HG03457 (cell line): ENCODE data around the gene SPG7.

Experiments
- ATAC-seq: cut with Tn5 transposase; IDR thresholded peaks from one replicate; pipeline ENCODE4 v1.9.1; 2021; ENCODE audit warnings: moderate number of reproducible peaks; ENCODE audit not compliant: unreplicated experiment

SPG7 gene

GRCh38 chr16:89484923-89485679 lies 23.1 kb upstream of the SPG7 start:
- ATAC-seq = no peak

GRCh38 chr16:89485701-89486246 lies 22.4 kb upstream of the SPG7 start:
- no peak for ATAC-seq

GRCh38 chr16:89489040-89489897 lies 18.9 kb upstream of the SPG7 start:
- no peak for ATAC-seq

DNA sequence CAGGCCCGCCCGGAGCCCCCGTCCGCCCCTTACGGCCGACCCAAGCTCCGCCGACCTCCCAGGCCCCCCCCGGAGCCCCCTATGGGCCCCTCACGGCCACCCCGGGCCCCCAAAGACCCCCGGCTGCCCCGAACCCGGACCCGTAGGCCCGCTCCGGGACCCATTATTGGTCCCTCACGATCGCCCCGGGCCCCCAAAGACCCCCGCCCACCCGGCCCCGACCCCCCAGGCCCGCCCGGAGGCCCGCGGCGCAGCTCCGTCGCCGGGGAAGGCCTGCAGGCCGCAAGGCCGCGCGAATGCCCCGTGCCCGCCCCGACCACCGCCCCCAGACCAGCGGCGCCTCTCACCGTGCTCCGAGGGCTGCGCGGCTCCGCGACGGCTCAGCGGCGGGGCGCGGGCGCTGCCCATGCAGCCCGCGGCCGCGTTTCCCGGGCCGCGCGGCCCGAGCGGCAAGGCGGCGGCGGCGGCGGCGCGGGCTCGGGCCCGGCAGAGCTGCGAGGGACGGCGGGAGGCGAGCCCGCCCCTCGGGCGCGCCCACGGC lies 18.2 kb upstream of the SPG7 start:
- no peak for ATAC-seq

DNA sequence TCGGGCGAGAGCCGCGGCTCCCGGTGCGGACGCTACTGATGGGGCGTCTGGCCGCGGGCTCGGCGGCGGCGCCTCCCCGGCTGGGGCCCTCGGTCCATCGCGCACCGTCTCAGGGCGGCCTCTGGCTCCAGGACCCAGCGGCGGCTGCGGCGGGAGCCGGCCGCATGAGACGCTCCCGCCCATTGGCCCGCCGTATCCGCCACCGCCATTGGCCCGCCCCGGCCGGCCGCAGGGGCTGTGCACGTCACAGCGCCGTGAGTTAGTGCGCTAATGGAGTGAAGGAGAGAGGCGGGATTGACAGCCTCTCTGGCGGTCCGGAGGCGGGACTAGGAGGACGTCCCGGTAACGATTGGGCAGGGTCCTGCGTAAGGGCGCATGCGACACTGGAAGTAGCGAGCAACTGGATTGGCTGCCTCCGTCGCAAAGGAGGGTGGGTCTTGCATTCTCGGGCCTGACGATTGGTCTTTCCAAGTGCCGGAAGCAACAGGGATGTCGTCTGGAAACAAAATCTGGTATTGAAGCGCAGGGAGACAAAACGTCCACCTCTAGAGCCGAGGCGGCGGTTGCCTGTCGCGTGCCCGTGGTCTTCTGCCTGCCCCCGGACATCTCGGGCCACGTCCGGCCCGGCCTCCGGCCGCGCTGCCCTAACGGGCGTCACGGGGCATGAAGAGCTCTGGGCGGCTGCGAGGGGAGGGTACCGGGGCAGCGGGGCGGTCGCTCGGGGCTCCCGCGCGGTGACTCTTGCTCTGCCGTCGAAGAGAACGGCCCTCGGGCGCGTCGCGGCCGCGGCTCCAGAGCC lies 17.6 kb upstream of the SPG7 start, which contains the start of gene ANKRD11:
TSS of gene ANKRD11 (minus strand) at position 123 of the 799 bp plus-strand sequence. CDS start 173,542 bp downstream, outside the sequence.
- peak; percentile 78 for ATAC-seq

GRCh38 chr16:89491238-89491869 lies 16.8 kb upstream of the SPG7 start:
- ATAC-seq = no peak

DNA sequence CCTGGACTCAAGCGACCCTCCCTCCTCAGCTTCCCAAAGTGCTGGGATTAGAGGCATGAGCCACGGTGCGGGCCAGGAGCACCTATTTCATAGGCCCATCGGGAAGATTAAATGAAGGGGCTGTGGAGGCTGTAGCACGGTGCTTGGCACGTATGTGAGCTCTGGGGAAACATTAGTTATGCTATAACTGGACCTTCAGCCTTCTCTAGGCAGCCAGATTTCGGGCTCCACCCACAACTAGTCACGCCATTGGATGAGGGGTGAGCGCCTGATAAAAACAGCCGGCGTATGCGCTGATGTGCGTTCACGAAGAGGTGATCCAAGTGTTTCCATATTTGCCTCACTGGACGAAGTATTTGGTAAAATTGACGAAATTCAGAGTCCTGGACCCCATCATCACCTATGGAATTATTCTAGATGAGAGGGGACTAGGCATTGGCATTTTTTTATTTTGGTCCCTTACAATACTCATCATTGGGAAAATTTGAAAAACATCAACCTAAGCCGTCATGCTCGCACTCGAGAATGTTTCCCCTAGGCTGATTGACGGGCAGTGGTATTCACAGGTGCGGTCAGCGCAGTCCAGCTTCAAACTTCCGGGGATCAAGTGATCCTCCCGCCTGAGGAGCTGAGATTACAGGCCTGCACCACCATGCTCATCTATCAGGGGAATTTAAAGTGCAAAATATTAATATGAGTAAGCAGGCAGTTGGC lies 16.1 kb upstream of the SPG7 start:
- ATAC-seq = no peak

DNA sequence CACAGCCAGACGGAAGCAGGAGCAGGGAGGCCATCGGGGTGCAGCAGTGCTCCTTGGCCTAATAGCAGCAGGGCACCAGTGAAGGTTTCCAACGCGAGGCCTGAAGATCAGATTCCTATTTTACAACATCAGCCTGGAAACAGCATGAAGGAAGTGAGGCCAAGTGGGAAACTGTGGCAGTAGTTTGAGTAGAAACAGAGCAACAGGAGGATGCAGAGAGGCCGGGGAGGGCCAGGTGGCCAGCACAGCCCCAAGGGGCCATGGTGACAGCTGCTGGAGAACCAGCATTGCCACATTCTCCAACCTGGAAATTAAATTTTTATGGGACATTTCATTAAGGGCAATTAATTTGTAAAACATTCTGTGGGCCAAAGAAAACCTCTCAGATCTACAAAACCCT lies 14.4 kb upstream of the SPG7 start:
- no peak for ATAC-seq

GRCh38 chr16:89495121-89495520 lies 13.1 kb upstream of the SPG7 start:
- no peak for ATAC-seq

GRCh38 chr16:89498839-89499238 lies 9.4 kb upstream of the SPG7 start:
- no peak for ATAC-seq

DNA sequence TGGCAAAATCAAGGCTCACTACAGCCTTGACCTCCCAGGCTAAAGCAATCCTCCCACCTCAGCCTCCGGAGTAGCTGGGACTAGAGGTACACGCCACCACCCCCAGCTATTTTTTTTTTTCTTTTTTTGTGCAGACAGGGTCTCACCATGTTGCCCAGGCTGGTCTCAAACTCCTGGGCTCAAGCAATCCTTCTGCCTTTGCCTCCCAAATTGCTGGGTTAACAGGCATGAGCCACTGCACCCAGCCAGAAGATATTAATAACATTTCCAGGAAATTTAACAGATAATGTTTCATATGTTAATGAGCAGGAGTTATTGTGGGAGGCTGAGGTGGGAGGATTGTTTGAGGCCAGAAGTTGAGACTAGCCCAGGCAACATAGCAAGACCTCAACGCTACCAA lies 8.4 kb upstream of the SPG7 start:
- no peak for ATAC-seq

DNA sequence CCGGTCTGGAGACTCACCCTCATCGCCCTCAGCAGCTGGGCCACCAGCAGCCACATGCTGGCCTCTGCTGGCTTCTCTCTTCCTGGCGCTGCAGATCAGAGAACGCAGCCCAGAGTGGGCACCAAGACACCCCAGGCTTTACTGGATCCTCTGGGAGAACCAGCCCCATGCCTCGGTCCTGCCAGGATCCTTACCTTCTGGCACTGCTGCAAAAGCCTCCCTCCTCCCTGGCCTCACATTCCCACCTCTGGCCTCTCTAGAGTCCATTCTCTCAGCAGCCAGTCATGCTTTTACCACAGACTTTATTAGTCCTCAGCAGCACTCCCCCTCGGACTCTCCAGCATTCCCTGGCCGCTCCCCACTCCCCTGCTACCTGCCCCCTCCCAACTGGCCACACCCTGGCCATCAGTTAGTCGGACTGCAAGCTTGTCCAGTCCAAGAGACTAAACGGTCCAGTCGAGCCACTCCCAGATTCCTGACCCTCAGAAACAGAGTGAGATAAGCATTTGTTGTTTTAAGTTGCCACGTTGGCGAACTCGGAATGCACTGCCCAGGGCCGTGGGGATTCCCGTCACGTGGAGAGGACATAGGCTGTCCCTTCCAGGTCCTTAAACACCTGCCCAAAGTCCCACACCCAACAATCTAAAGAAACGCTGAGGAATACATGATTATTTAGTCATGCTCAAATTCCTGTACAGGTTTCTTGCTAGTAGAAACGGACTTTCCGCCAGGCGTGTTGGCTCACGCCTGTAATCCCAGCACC lies 5.9 kb upstream of the SPG7 start:
- no peak for ATAC-seq

- ATAC-seq = no peak
These were observed 4.1 kb upstream of the SPG7 start for GRCh38 chr16:89504091-89504490.

DNA sequence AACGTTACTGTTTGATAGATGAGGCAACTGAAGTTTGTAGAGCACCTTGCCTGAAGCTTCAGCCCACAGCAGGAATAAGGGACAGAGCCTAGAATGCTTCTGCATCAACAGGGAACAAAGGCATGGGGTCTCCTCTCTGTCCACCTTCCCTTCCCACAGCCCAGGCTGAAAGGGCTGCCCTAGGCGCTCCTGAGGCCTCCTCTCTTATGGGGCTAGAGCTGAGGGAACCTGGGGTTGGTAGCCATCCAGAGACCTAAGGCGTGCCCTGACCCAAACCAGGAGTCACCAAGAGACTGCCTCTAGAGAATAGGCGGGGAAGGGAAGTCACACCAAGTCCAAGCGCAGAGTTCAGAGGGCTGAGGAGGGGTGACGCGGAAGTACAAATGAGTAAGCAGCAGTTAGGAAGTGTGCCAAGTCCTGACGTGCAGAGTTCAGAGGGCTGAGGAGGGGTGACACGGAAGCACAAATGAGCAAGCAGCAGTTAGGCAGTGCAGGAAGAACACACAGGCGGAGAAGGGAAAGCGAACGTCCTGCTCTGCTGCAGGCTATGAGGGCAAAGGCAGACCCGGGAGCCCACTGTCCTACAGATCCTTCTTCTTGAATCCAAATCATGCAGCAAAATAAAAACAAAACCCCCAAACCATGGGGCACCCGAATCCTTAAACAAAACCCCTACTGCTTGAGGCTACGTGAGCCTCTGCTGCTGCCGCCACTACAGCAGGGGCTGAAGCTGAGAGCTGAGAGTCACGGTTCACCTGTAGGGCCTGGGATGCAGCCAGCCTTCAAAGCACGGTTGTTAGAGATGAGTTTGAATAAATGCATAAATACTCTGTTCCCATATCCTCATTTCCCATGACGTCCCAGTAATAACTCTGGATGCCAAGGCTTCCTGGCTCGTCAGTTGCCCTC lies 2.7 kb upstream of the SPG7 start:
- no peak for ATAC-seq

DNA sequence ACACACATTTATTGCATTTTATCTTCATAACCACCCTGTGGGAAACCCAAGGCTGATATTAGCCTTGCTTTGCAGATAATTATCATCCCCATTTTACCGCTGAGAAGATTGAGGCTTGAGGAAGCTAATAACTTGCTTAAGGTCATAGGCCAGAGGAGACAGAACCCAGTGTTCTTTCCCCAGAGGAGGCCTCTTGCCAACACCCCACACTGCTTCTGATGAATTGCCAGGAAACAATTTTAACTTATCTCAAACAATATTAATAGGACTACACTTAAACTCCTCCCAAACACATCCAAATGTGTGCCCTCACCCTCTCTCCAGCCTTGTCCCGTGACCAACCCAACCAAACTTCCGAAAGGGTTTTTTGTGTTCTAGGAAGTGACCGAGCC lies 2.1 kb upstream of the SPG7 start:
- ATAC-seq = no peak

- no peak for ATAC-seq
These were observed 1.4 kb upstream of the SPG7 start for GRCh38 chr16:89506791-89507191.

- ATAC-seq = peak; percentile 7
These were observed 879 bp upstream of the SPG7 start for GRCh38 chr16:89507214-89507833.
